SK-N-SH (cell line): Measurements from ENCODE around the gene CSPG4. TPM values are rescaled to one million over a fixed set of nuclear protein-coding genes. Genes with fewer than 3 reads are reported as not detected.

ENCODE experiments used
- CTCF ChIA-PET: fragments of 300-600, 350-600 bp; formaldehyde crosslinking; extraction: SDS; loops from one replicate; lab custom pipeline; 2021; lab: Yijun Ruan, JAX
- POLR2A ChIA-PET: fragments of 350-600 bp; sonication (Branson Sonifier 250); formaldehyde crosslinking; extraction: SDS; loops from one replicate; lab custom pipeline; 2020; ENCODE audit warnings: antibody characterized with exemption, inconsistent platforms; lab: Yijun Ruan, JAX
- DNase-seq: peaks from one replicate; pipeline ENCODE4 v3.0.0; 2012
- H2AFZ ChIP-seq: fragments of 200-600 bp; sonication (generic); 2 replicates; pipeline ENCODE4 v1.8.1; 2016; ENCODE audit warnings: antibody characterized with exemption, mild to moderate bottlenecking, low read depth
- H3F3A ChIP-seq: fragments of 200-600 bp; sonication (generic); replicated peaks from 2 replicates; pipeline ENCODE3; 2016; ENCODE audit warnings: antibody characterized with exemption, mild to moderate bottlenecking; ENCODE audit not compliant: insufficient read depth
- H3K27ac ChIP-seq, 2 experiments: fragments of 200-500 bp in 1 of 2; fragments of 200-600 bp in 1 of 2; sonication (Bioruptor generic) in 1 of 2; sonication (generic), shearing (Covaris generic) in 1 of 2; 2 replicates each; pipeline versions ENCODE4 v1.5.1 to v1.6.1; 2014 to 2016; ENCODE audit warnings: low read depth in 2 of 2, inconsistent platforms in 1 of 2, low read length in 1 of 2, mild to moderate bottlenecking in 1 of 2, mixed read lengths in 1 of 2
- H3K27me3 ChIP-seq: fragments of 200-600 bp; sonication (generic), shearing (Covaris generic); 2 replicates; pipeline ENCODE4 v1.6.1; 2016; ENCODE audit warnings: mixed run types; ENCODE audit not compliant: insufficient read depth
- H3K36me3 ChIP-seq, 2 experiments: fragments of 200-500 bp in 1 of 2; fragments of 200-600 bp in 1 of 2; sonication (Bioruptor generic) in 1 of 2; sonication (generic) in 1 of 2; replicated peaks in 1 of 2; 2 replicates each; pipeline versions ENCODE3 to v1.5.1; 2014 to 2016; ENCODE audit warnings: low read length in 1 of 2, mild to moderate bottlenecking in 1 of 2; ENCODE audit not compliant: insufficient read depth in 2 of 2, control insufficient read depth in 1 of 2
- H3K4me1 ChIP-seq, 2 experiments: fragments of 200-500 bp in 1 of 2; fragments of 200-600 bp in 1 of 2; sonication (Bioruptor generic) in 1 of 2; sonication (generic), shearing (Covaris generic) in 1 of 2; 2 replicates each; pipeline versions ENCODE4 v1.5.1 to v1.6.1; 2014 to 2016; ENCODE audit warnings: low read depth in 1 of 2, low read length in 1 of 2, mixed run types in 1 of 2; ENCODE audit not compliant: insufficient read depth in 2 of 2, control insufficient read depth in 1 of 2
- H3K4me2 ChIP-seq: fragments of 200-600 bp; sonication (generic), shearing (Covaris generic); 2 replicates; pipeline ENCODE4 v1.6.1; 2017; ENCODE audit warnings: mixed run types
- H3K4me3 ChIP-seq, 2 experiments: fragments of 200-500 bp in 1 of 2; fragments of 200-600 bp in 1 of 2; sonication (Bioruptor generic) in 1 of 2; sonication (generic), shearing (Covaris generic) in 1 of 2; 2 replicates each; pipeline versions ENCODE4 v1.5.1 to v1.8.1; 2014 to 2016; ENCODE audit warnings: low read depth in 2 of 2, inconsistent platforms in 1 of 2, low read length in 1 of 2, mild to moderate bottlenecking in 1 of 2, mixed read lengths in 1 of 2, moderate library complexity in 1 of 2
- H3K79me2 ChIP-seq: fragments of 200-600 bp; sonication (generic); 2 replicates; pipeline ENCODE4 v1.8.1; 2017; ENCODE audit warnings: mild to moderate bottlenecking; ENCODE audit not compliant: insufficient read depth
- H3K9ac ChIP-seq: fragments of 200-600 bp; sonication (generic); 2 replicates; pipeline ENCODE4 v1.6.1; 2017; ENCODE audit warnings: mixed run types
- H3K9me2 ChIP-seq: fragments of 200-600 bp; sonication (generic); 2 replicates; pipeline ENCODE4 v1.6.1; 2017; ENCODE audit warnings: mixed run types
- H3K9me3 ChIP-seq: fragments of 200-600 bp; sonication (generic); 2 replicates; pipeline ENCODE4 v1.6.1; 2017; ENCODE audit warnings: mixed run types, mild to moderate bottlenecking, moderate library complexity
- H4K20me1 ChIP-seq: fragments of 200-600 bp; sonication (generic); 2 replicates; pipeline ENCODE4 v1.6.1; 2017; ENCODE audit warnings: mild to moderate bottlenecking, mixed run types; ENCODE audit not compliant: insufficient read depth
- FOXJ3 ChIP-seq: sonication (generic); formaldehyde crosslinking; IDR thresholded peaks from 2 replicates; pipeline ENCODE4 v1.5.1; 2020; ENCODE audit warnings: mild to moderate bottlenecking, missing genetic modification reagents
- GABPA ChIP-seq: IDR thresholded peaks from 2 replicates; pipeline ENCODE4 v1.4.0; 2012; ENCODE audit warnings: low read depth, mild to moderate bottlenecking
- IRF3 ChIP-seq: fragments of 150-350 bp; IDR thresholded peaks from 2 replicates; pipeline ENCODE4 v1.6.1; 2016; ENCODE audit warnings: mild to moderate bottlenecking, low read depth, low read length
- MAX ChIP-seq: IDR thresholded peaks from 2 replicates; pipeline ENCODE4 v1.4.0; 2012; ENCODE audit warnings: low read depth
- MEF2A ChIP-seq: IDR thresholded peaks from 2 replicates; pipeline ENCODE4 v1.4.0; 2012; ENCODE audit warnings: low read depth, borderline replicate concordance
- MXI1 ChIP-seq: IDR thresholded peaks from 2 replicates; pipeline ENCODE4 v1.6.1; 2012; ENCODE audit warnings: mild to moderate bottlenecking, low read depth, low read length, improper control_type of control experiment
- NRF1 ChIP-seq: IDR thresholded peaks from 2 replicates; pipeline ENCODE4 v1.6.1; 2012; ENCODE audit warnings: low read depth, mild to moderate bottlenecking, low read length
- PBX3 ChIP-seq: IDR thresholded peaks from 2 replicates; pipeline ENCODE4; 2012
- POLR2AphosphoS5 ChIP-seq: IDR thresholded peaks from 2 replicates; pipeline ENCODE4 v1.6.1; 2012; ENCODE audit warnings: low read depth, low read length
- REST ChIP-seq: IDR thresholded peaks from 2 replicates; pipeline ENCODE4 v1.6.1; 2012; ENCODE audit warnings: mild to moderate bottlenecking, low read depth, low read length, moderate library complexity
- RFX5 ChIP-seq: IDR thresholded peaks from 2 replicates; pipeline ENCODE4 v1.6.1; 2012; ENCODE audit warnings: mild to moderate bottlenecking, improper control_type of control experiment, low read length
- TCF12 ChIP-seq: IDR thresholded peaks from 2 replicates; pipeline ENCODE4 v1.4.0; 2012
- TEAD4 ChIP-seq: IDR thresholded peaks from 2 replicates; pipeline ENCODE4 v1.4.0; 2012; ENCODE audit warnings: mild to moderate bottlenecking, borderline replicate concordance; ENCODE audit not compliant: insufficient read depth
- USF1 ChIP-seq: IDR thresholded peaks from 2 replicates; pipeline ENCODE4 v1.4.0; 2012; ENCODE audit warnings: low read depth, borderline replicate concordance
- WGBS: methylation state at CpG from one replicate; pipeline ENCODE4 v1.1.6; 2017; ENCODE audit warnings: low lambda C conversion rate; 5-methylcytosine and 5-hydroxymethylcytosine counted together
- polyA plus RNA-seq, 3 experiments: library from polyadenylated mRNA; depleted of rRNA; stranded (reverse); fragments of >200 nt; gene quantifications; 2 replicates each; pipeline ENCODE4 v1.2.3, GENCODE V29; 2012

The CSPG4 gene
- polyA plus RNA-seq, 1 of the 3 experiments (the other 2 are of a cell fraction): 0.35 TPM

- Histone ChIP-seq H3K4me1 (peaks cover 13 to 33% of the 10 kb centered on the region in 2 experiments; a peak in 3 of 4 replicates), H3K4me3 (peak overlapping the region; percentile 73 to 98), H3K79me2 (peaks cover 58% of the 10 kb centered on the region), H4K20me1 (peaks cover 14% of the 10 kb centered on the region), H3K9me2 (no peaks in the 10 kb centered on the region), H3K27ac (peak overlapping the region; percentile 81 to 96), H3K4me2 (peak overlapping the region; percentile 99), H3K36me3 (peaks cover 0 to 10% of the 10 kb centered on the region in 2 experiments), H3K27me3 (no peaks in the 10 kb centered on the region), H3K9me3 (no peaks in the 10 kb centered on the region), H2AFZ (no peak overlapping the region), H3F3A (peaks cover 9% of the 10 kb centered on the region), H3K9ac (peak overlapping the region; percentile 99)
- no peak for DNase-seq
- POLR2A ChIA-PET: interaction anchor here (1.5 to 1.7 kb wide), 2 partner anchors 21 to 278 kb away, joined by 5 to 6 read pairs; partner anchors contain the start of genes MAN2C1 and SNUPN
- CTCF ChIA-PET: interaction anchor here (1.0 to 3.2 kb wide), 12 partner anchors 14 to 279 kb away, joined by 3 to 22 read pairs (median 6); partner anchors contain the start of genes MAN2C1 and SNUPN
- 68% methylated on average over 5 of the region's 5 CpGs for WGBS
- TF ChIP-seq MXI1 (no peak), GABPA (no peak), MEF2A (no peak), TCF12 (no peak), PBX3 (no peak), REST (no peak), POLR2AphosphoS5 (no peak), RFX5 (no peak), MAX (no peak), NRF1 (no peak), FOXJ3 (CRISPR knock-in tag) (no peak), TEAD4 (no peak), IRF3 (no peak), USF1 (no peak)
These were observed 66.3 kb downstream of the CSPG4 start for GRCh38 chr15:75646112-75646943.
